AG10803 (cell line): Measurements from ENCODE around the gene CD80.

ENCODE experiments used
- DNase-seq: peaks from one replicate; pipeline ENCODE4 v3.0.0; 2010; ENCODE audit warnings: low read depth
- H3K4me3 ChIP-seq: 2 replicates; pipeline ENCODE4 v1.5.1; 2011; ENCODE audit warnings: mild to moderate bottlenecking, low read length, control low read depth
- TF ChIP-seq, protein P1 (sequence below): conservative IDR thresholded peaks from 2 replicates; pipeline ENCODE4 v1.5.1; 2011; ENCODE audit warnings: mild to moderate bottlenecking, low read length, control low read depth, inconsistent platforms

The CD80 gene

DNA sequence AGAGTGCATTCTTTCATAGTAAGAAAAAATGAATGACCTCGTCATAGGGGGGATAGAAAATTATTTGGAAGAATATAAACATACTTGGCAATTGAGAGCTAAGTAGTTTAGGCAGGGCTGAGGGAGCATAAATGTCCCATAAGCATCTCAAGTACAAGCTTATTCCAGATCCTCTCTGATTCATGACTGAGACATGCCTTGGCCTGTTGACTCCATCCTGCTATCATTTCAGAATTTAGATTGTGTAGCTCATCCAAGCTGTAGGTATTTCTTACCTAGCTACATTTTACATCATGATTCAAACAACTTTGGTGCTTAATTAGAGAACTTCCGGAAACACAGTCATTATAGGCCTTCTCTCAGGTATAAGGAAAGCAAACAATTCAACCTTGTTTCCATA is 78.3 kb downstream of the CD80 start:
- H3K4me3 ChIP-seq, result no peak overlapping the region
- no peak for DNase-seq
- TF ChIP-seq, protein P1, sequence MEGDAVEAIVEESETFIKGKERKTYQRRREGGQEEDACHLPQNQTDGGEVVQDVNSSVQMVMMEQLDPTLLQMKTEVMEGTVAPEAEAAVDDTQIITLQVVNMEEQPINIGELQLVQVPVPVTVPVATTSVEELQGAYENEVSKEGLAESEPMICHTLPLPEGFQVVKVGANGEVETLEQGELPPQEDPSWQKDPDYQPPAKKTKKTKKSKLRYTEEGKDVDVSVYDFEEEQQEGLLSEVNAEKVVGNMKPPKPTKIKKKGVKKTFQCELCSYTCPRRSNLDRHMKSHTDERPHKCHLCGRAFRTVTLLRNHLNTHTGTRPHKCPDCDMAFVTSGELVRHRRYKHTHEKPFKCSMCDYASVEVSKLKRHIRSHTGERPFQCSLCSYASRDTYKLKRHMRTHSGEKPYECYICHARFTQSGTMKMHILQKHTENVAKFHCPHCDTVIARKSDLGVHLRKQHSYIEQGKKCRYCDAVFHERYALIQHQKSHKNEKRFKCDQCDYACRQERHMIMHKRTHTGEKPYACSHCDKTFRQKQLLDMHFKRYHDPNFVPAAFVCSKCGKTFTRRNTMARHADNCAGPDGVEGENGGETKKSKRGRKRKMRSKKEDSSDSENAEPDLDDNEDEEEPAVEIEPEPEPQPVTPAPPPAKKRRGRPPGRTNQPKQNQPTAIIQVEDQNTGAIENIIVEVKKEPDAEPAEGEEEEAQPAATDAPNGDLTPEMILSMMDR, result no peak
